IMR-90 (cell line): ENCODE data around the gene RAD51C. TPM values are rescaled to one million over a fixed set of nuclear protein-coding genes. Genes with fewer than 3 reads are reported as not detected.

Source experiments
- ATAC-seq: fragments of 200-7000 bp; cut with Tn5 transposase; 2 replicates; pipeline ENCODE4 v1.9.1; 2020; ENCODE audit warnings: low read depth, mild to moderate bottlenecking, moderate library complexity
- BruUV-seq: library from RNA; stranded (reverse); fragments of 400-500 nt; replicated peaks from 2 replicates; lab custom pipeline; 2021; lab: Mats Ljungman, UMichigan
- CTCF ChIA-PET: fragments of 300-600 bp; formaldehyde crosslinking; extraction: SDS; loops from one replicate; lab custom pipeline; 2021; ENCODE audit warnings: antibody characterized with exemption; lab: Yijun Ruan, JAX
- POLR2A ChIA-PET: fragments of 300-600 bp; sonication (Branson Sonifier 250); formaldehyde crosslinking; loops from one replicate; lab custom pipeline; 2022; ENCODE audit warnings: antibody characterized with exemption; ENCODE audit not compliant: unreplicated experiment; lab: Charles Lee
- DNase-seq: peaks from one replicate; pipeline ENCODE4 v3.0.0; 2013
- H2AFZ ChIP-seq: replicated peaks from 2 replicates; pipeline ENCODE3; 2013; ENCODE audit warnings: low read length, mild to moderate bottlenecking; ENCODE audit not compliant: poor library complexity
- H2AK5ac ChIP-seq: 2 replicates; pipeline ENCODE4 v1.6.1; 2013; ENCODE audit warnings: low read depth, low read length, inconsistent platforms
- H2AK9ac ChIP-seq: replicated peaks from 2 replicates; pipeline ENCODE3; 2013; ENCODE audit warnings: mild to moderate bottlenecking, low read depth, low read length, moderate library complexity; ENCODE audit not compliant: poor library complexity
- H2BK120ac ChIP-seq: 2 replicates; pipeline ENCODE4 v1.6.1; 2013; ENCODE audit warnings: low read depth, low read length, inconsistent platforms
- H2BK15ac ChIP-seq: 3 replicates; pipeline ENCODE4 v1.6.1; 2013; ENCODE audit warnings: low read depth, low read length, inconsistent platforms
- H2BK20ac ChIP-seq: 2 replicates; pipeline ENCODE4 v1.6.1; 2013; ENCODE audit warnings: low read depth, mild to moderate bottlenecking, inconsistent platforms, low read length, moderate library complexity
- H2BK5ac ChIP-seq: 2 replicates; pipeline ENCODE4 v1.6.1; 2013; ENCODE audit warnings: mild to moderate bottlenecking, low read depth, low read length, inconsistent platforms; ENCODE audit not compliant: poor library complexity, severe bottlenecking
- H3K14ac ChIP-seq: replicated peaks from 2 replicates; pipeline ENCODE4 v1.6.1; 2013; ENCODE audit warnings: low read depth, low read length, inconsistent platforms
- H3K18ac ChIP-seq: 2 replicates; pipeline ENCODE4 v1.6.1; 2013; ENCODE audit warnings: low read depth, low read length, control low read depth
- H3K23ac ChIP-seq: 2 replicates; pipeline ENCODE4 v1.6.1; 2013; ENCODE audit warnings: low read depth, low read length, inconsistent platforms
- H3K27ac ChIP-seq: 2 replicates; pipeline ENCODE4 v1.5.1; 2013; ENCODE audit warnings: mild to moderate bottlenecking, control low read depth, low read length; ENCODE audit not compliant: insufficient read depth
- H3K27me3 ChIP-seq: 2 replicates; pipeline ENCODE4 v1.6.1; 2013; ENCODE audit warnings: low read length; ENCODE audit not compliant: control insufficient read depth, insufficient read depth
- H3K36me3 ChIP-seq: 2 replicates; pipeline ENCODE4 v1.6.1; 2013; ENCODE audit warnings: low read length, mixed read lengths; ENCODE audit not compliant: control insufficient read depth, insufficient read depth
- H3K4ac ChIP-seq: 2 replicates; pipeline ENCODE4 v1.6.1; 2013; ENCODE audit warnings: low read depth, low read length, inconsistent platforms
- H3K4me1 ChIP-seq: 2 replicates; pipeline ENCODE4 v1.6.1; 2013; ENCODE audit warnings: low read length, mixed read lengths; ENCODE audit not compliant: control insufficient read depth, insufficient read depth
- H3K4me2 ChIP-seq: 2 replicates; pipeline ENCODE4 v1.6.1; 2013; ENCODE audit warnings: low read depth, mild to moderate bottlenecking, control low read depth, low read length, moderate library complexity
- H3K4me3 ChIP-seq: 2 replicates; pipeline ENCODE4 v1.5.1; 2013; ENCODE audit warnings: low read depth, mild to moderate bottlenecking, control low read depth, low read length, moderate library complexity; ENCODE audit not compliant: insufficient read depth
- H3K56ac ChIP-seq: 2 replicates; pipeline ENCODE4 v1.6.1; 2013; ENCODE audit warnings: low read length, inconsistent platforms; ENCODE audit not compliant: insufficient read depth; ENCODE audit errors: extremely low read depth
- H3K79me1 ChIP-seq, 2 experiments: 2 replicates each; pipeline ENCODE4 v1.6.1; 2013; ENCODE audit warnings: low read length in 2 of 2, inconsistent platforms in 1 of 2, low read depth in 1 of 2
- H3K9ac ChIP-seq: 2 replicates; pipeline ENCODE4 v1.6.1; 2013; ENCODE audit warnings: low read depth, low read length, control low read depth
- H3K9me1 ChIP-seq: 2 replicates; pipeline ENCODE4 v1.6.1; 2013; ENCODE audit warnings: low read length, inconsistent platforms; ENCODE audit not compliant: insufficient read depth
- H3K9me3 ChIP-seq: 2 replicates; pipeline ENCODE4 v1.6.1; 2013; ENCODE audit warnings: low read length; ENCODE audit not compliant: control insufficient read depth, insufficient read depth
- H4K20me1 ChIP-seq: 2 replicates; pipeline ENCODE4 v1.6.1; 2013; ENCODE audit warnings: low read length, inconsistent platforms; ENCODE audit not compliant: insufficient read depth
- H4K5ac ChIP-seq: 2 replicates; pipeline ENCODE4 v1.6.1; 2013; ENCODE audit warnings: mild to moderate bottlenecking, low read depth, low read length, control low read depth
- H4K8ac ChIP-seq, 2 experiments: 2 replicates each; pipeline ENCODE4 v1.6.1; 2013; ENCODE audit warnings: low read depth in 2 of 2, low read length in 2 of 2, control low read depth in 1 of 2, inconsistent platforms in 1 of 2
- H4K91ac ChIP-seq: 2 replicates; pipeline ENCODE4 v1.6.1; 2013; ENCODE audit warnings: low read depth, low read length, inconsistent platforms; ENCODE audit not compliant: insufficient read depth
- CEBPB ChIP-seq: IDR thresholded peaks from 2 replicates; pipeline ENCODE4 v1.6.1; 2012; ENCODE audit warnings: low read depth, low read length, improper control_type of control experiment
- CTCF ChIP-seq: conservative IDR thresholded peaks from 2 replicates; pipeline ENCODE4 v1.5.1; 2012; ENCODE audit warnings: mild to moderate bottlenecking, low read depth, low read length, improper control_type of control experiment
- FOS ChIP-seq: fragments of 150-350 bp; IDR thresholded peaks from 2 replicates; pipeline ENCODE4 v1.6.1; 2016; ENCODE audit warnings: low read depth, low read length
- MAZ ChIP-seq: IDR thresholded peaks from 2 replicates; pipeline ENCODE4 v1.6.1; 2012; ENCODE audit warnings: low read depth, mild to moderate bottlenecking, low read length, improper control_type of control experiment, moderate library complexity, borderline replicate concordance
- POLR2A ChIP-seq: IDR thresholded peaks from 2 replicates; pipeline ENCODE4 v1.6.1; 2012; ENCODE audit warnings: mild to moderate bottlenecking, low read depth, low read length
- RCOR1 ChIP-seq: IDR thresholded peaks from 2 replicates; pipeline ENCODE4 v1.6.1; 2012; ENCODE audit warnings: mild to moderate bottlenecking, low read length, improper control_type of control experiment; ENCODE audit not compliant: insufficient replicate concordance
- WGBS, 2 experiments: methylation state at CpG; one replicate each; pipeline versions ENCODE4 v1.1.5 to v1.1.7; 2013; ENCODE audit warnings: missing lambda C conversion rate in 2 of 2; ENCODE audit not compliant: insufficient read length in 1 of 2; ENCODE audit errors: extremely low coverage in 2 of 2; 5-methylcytosine and 5-hydroxymethylcytosine counted together
- dilution Hi-C: fragments of 300-500 bp; cut with HindIII; formaldehyde crosslinking; loops from one replicate; pipeline ENCODE4 v1.14.3; 2018; ENCODE audit warnings: low sequenced_read_pairs; ENCODE audit not compliant: unreplicated experiment
- in situ Hi-C: fragments of 300-500 bp; cut with MboI; formaldehyde crosslinking; loops from 3 replicates; pipeline ENCODE4 v1.14.3; 2019; ENCODE audit warnings: low sequenced_read_pairs, inconsistent platforms, mixed read lengths
- intact Hi-C: fragments of 100-400 bp; cut with micrococcal nuclease; formaldehyde crosslinking; loops from 2 replicates; pipeline ENCODE4 v1.10.0; 2022
- polyA plus RNA-seq, 3 experiments: library from polyadenylated mRNA; depleted of rRNA; stranded (reverse); fragments of >200 nt; gene quantifications; 2 replicates each; pipeline ENCODE4 v1.2.3, GENCODE V29; 2012; ENCODE audit warnings: low replicate concordance in 1 of 3
- total RNA-seq: library from RNA; depleted of rRNA; stranded (reverse); fragments of >200 nt; gene quantifications from 2 replicates; pipeline ENCODE4 v1.2.3, GENCODE V29; 2012

RAD51C gene
- total and polyA plus RNA-seq, 2 of the 4 experiments (the other 2 are of a cell fraction) = 21.1 to 28.3 TPM

GRCh38 chr17:58679263-58680037, 13.0 kb upstream of the RAD51C start:
- no peak overlapping the region for H2BK15ac ChIP-seq
- POLR2A ChIA-PET = interaction anchor here (0.5 kb wide), 1 partner anchor 444 kb away, joined by 3 read pairs; no protein-coding TSS in a partner anchor
- H3K9me3 ChIP-seq = no peaks in the 10 kb centered on the region
- H3K4me1 ChIP-seq = no peaks in the 10 kb centered on the region
- H4K20me1 ChIP-seq = no peaks in the 10 kb centered on the region
- H3K23ac ChIP-seq = no peak overlapping the region
- no peak overlapping the region for H2BK5ac ChIP-seq
- no peaks in the 10 kb centered on the region for H3K9me1 ChIP-seq
- H4K91ac ChIP-seq = no peak overlapping the region
- no peak overlapping the region for H2AK5ac ChIP-seq
- H4K5ac ChIP-seq = no peak overlapping the region
- intact Hi-C loops (no loop called here), dilution Hi-C loops (no loop called here), in situ Hi-C loops (no loop called here)
- H3K18ac ChIP-seq = no peak overlapping the region
- no peak overlapping the region for H2BK120ac ChIP-seq
- H3K56ac ChIP-seq = no peak overlapping the region
- no peak overlapping the region for H3K4ac ChIP-seq
- no peak overlapping the region for H2BK20ac ChIP-seq
- H2AFZ ChIP-seq = no peak overlapping the region
- H3K27me3 ChIP-seq = no peaks in the 10 kb centered on the region
- WGBS, 2 experiments = no CpG with 5 or more reads among the region's 12 CpGs
- CTCF ChIA-PET = no interaction called here
- H3K4me3 ChIP-seq = no peak overlapping the region
- no peak overlapping the region for H3K14ac ChIP-seq
- H3K9ac ChIP-seq = no peak overlapping the region
- TF ChIP-seq FOS = no peak
- no peak for TF ChIP-seq CTCF
- no peak for TF ChIP-seq RCOR1
- peak; percentile 86 for TF ChIP-seq POLR2A
- TF ChIP-seq CEBPB = no peak
- TF ChIP-seq MAZ = no peak
- no peak overlapping the region for H4K8ac ChIP-seq
- no TSS peak for BruUV-seq
- no peaks in the 10 kb centered on the region for H3K36me3 ChIP-seq
- DNase-seq (peak; percentile 52), ATAC-seq (no peak)
- no peak overlapping the region for H3K27ac ChIP-seq
- H3K79me1 ChIP-seq = no peaks in the 10 kb centered on the region
- H2AK9ac ChIP-seq = no peak overlapping the region
- H3K4me2 ChIP-seq = no peak overlapping the region
